ENCODE data around the gene ODAPH.

Gene ODAPH

GRCh38 chr4:75599647-75600046 is 43.8 kb downstream of the ODAPH start:
- H3K79me2 ChIP-seq (ENCODE audit: control insufficient read depth, low read length): no peaks in the 10 kb centered on the region
- H3F3A ChIP-seq (ENCODE audit: control insufficient read depth, insufficient read depth): no peaks in the 10 kb centered on the region
- no peaks in the 10 kb centered on the region for H3K36me3 ChIP-seq (ENCODE audit: control insufficient read depth, low read length)
- no peaks in the 10 kb centered on the region for H3K9me3 ChIP-seq (ENCODE audit: control insufficient read depth, insufficient read depth, low read length)
- H3K4me1 ChIP-seq (ENCODE audit: control insufficient read depth, low read length): no peaks in the 10 kb centered on the region
- no peak overlapping the region for H3K4me2 ChIP-seq (ENCODE audit: low read length)
- no peaks in the 10 kb centered on the region for H3K9me2 ChIP-seq (replicated peaks; ENCODE audit: control insufficient read depth, low read length)
- H3K27ac ChIP-seq (ENCODE audit: low read depth, low read length): no peak overlapping the region
- TF ChIP-seq CTCF (IDR thresholded peaks at IDR 0.05; ENCODE audit: low read depth, low read length, poor library complexity, severe bottlenecking) (no peak), EZH2phosphoT487 (IDR thresholded peaks at IDR 0.05; ENCODE audit: borderline replicate concordance, low read length) (no peak)
- H4K20me1 ChIP-seq (ENCODE audit: control insufficient read depth, insufficient read depth, low read depth, low read length): no peaks in the 10 kb centered on the region
- H3K4me3 ChIP-seq (ENCODE audit: low read length): no peak overlapping the region
- H3K27me3 ChIP-seq (ENCODE audit: control insufficient read depth, low read length): peaks cover 10% of the 10 kb centered on the region

GRCh38 chr4:75605928-75606327 is 50.1 kb downstream of the ODAPH start:
- Histone ChIP-seq H3K4me2 (ENCODE audit: low read length) (no peak overlapping the region), H3K9me3 (ENCODE audit: control insufficient read depth, insufficient read depth, low read length) (no peaks in the 10 kb centered on the region), H3K27me3 (ENCODE audit: control insufficient read depth, low read length) (no peaks in the 10 kb centered on the region), H3K36me3 (ENCODE audit: control insufficient read depth, low read length) (no peaks in the 10 kb centered on the region), H4K20me1 (ENCODE audit: control insufficient read depth, insufficient read depth, low read depth, low read length) (no peaks in the 10 kb centered on the region), H3K4me1 (ENCODE audit: control insufficient read depth, low read length) (no peaks in the 10 kb centered on the region), H3K79me2 (ENCODE audit: control insufficient read depth, low read length) (no peaks in the 10 kb centered on the region), H3F3A (ENCODE audit: control insufficient read depth, insufficient read depth) (no peaks in the 10 kb centered on the region), H3K9me2 (replicated peaks; ENCODE audit: control insufficient read depth, low read length) (no peaks in the 10 kb centered on the region), H3K27ac (ENCODE audit: low read depth, low read length) (no peak overlapping the region), H3K4me3 (ENCODE audit: low read length) (no peak overlapping the region)
- TF ChIP-seq EZH2phosphoT487 (IDR thresholded peaks at IDR 0.05; ENCODE audit: borderline replicate concordance, low read length) (no peak), CTCF (IDR thresholded peaks at IDR 0.05; ENCODE audit: low read depth, low read length, poor library complexity, severe bottlenecking) (no peak)

- Histone ChIP-seq H3F3A (ENCODE audit: control insufficient read depth, insufficient read depth) (no peaks in the 10 kb centered on the region), H3K4me3 (ENCODE audit: low read length) (no peak overlapping the region), H3K27me3 (ENCODE audit: control insufficient read depth, low read length) (no peaks in the 10 kb centered on the region), H3K4me1 (ENCODE audit: control insufficient read depth, low read length) (no peaks in the 10 kb centered on the region), H3K9me2 (replicated peaks; ENCODE audit: control insufficient read depth, low read length) (no peaks in the 10 kb centered on the region), H3K9me3 (ENCODE audit: control insufficient read depth, insufficient read depth, low read length) (no peaks in the 10 kb centered on the region), H4K20me1 (ENCODE audit: control insufficient read depth, insufficient read depth, low read depth, low read length) (no peaks in the 10 kb centered on the region), H3K4me2 (ENCODE audit: low read length) (no peak overlapping the region), H3K27ac (ENCODE audit: low read depth, low read length) (no peak overlapping the region), H3K79me2 (ENCODE audit: control insufficient read depth, low read length) (no peaks in the 10 kb centered on the region), H3K36me3 (ENCODE audit: control insufficient read depth, low read length) (no peaks in the 10 kb centered on the region)
- TF ChIP-seq CTCF (IDR thresholded peaks at IDR 0.05; ENCODE audit: low read depth, low read length, poor library complexity, severe bottlenecking): no peak
- TF ChIP-seq EZH2phosphoT487 (IDR thresholded peaks at IDR 0.05; ENCODE audit: borderline replicate concordance, low read length): no peak
Measured at GRCh38 chr4:75612306-75612705, 56.4 kb downstream of the ODAPH start.

Measured in DOHH2 (cell line).